A549 (cell line): ENCODE results near the gene TIAM2. TPM values are rescaled to one million over a fixed set of nuclear protein-coding genes. Genes with fewer than 3 reads are reported as not detected.

Experiments used
- ATAC-seq, 2 experiments: fragments of 200-7000 bp in 1 of 2; fragments of >200 bp in 1 of 2; cut with Nextera tagmentation in 1 of 2; cut with Tn5 transposase in 1 of 2; 3 replicates each; pipeline versions ENCODE4 v1.8.0 to v1.9.1; 2018 to 2020; ENCODE audit warnings: mild to moderate bottlenecking in 1 of 2, moderate library complexity in 1 of 2
- CTCF ChIA-PET: fragments of 300-600 bp; sonication (Branson Sonifier 250); formaldehyde crosslinking; extraction: SDS; loops from one replicate; lab custom pipeline; 2021; ENCODE audit warnings: antibody characterized with exemption, inconsistent platforms; lab: Yijun Ruan, JAX
- POLR2A ChIA-PET: fragments of 350-600 bp; formaldehyde crosslinking; extraction: SDS; loops from one replicate; lab custom pipeline; 2021; ENCODE audit warnings: antibody characterized with exemption, inconsistent platforms; lab: Yijun Ruan, JAX
- DNase-seq, 2 experiments: peaks; one replicate each; pipeline versions ENCODE4 v3.0.0 to v3.0.0-alpha.2; 2011 to 2016; ENCODE audit warnings: low read depth in 1 of 2, low spot score in 1 of 2
- FAIRE-seq: peaks from 2 replicates; lab custom pipeline; 2011; peaks lifted over from hg19 to GRCh38; lab: Jason Lieb, UNC
- H3K27ac ChIP-seq, 2 experiments: fragments of >200 bp; sonication (Bioruptor Twin); formaldehyde crosslinking; 3 replicates each; pipeline ENCODE4 v1.5.1; 2016 to 2017
- H3K4me1 ChIP-seq: fragments of >200 bp; sonication (Bioruptor Twin); formaldehyde crosslinking; 3 replicates; pipeline ENCODE4 v1.6.1; 2016
- H3K4me2 ChIP-seq: fragments of >200 bp; sonication (Bioruptor Twin); formaldehyde crosslinking; 3 replicates; pipeline ENCODE4 v1.6.1; 2016
- H3K4me3 ChIP-seq: fragments of >200 bp; sonication (Bioruptor Twin); formaldehyde crosslinking; 3 replicates; pipeline ENCODE4 v1.5.1; 2016
- H3K9me3 ChIP-seq: fragments of >200 bp; sonication (Bioruptor Twin); formaldehyde crosslinking; 3 replicates; pipeline ENCODE4 v1.6.1; 2016
- CEBPB ChIP-seq, 2 experiments: fragments of >200 bp in 1 of 2; sonication (Bioruptor Twin) in 1 of 2; formaldehyde crosslinking in 1 of 2; IDR thresholded peaks; 2 replicates each; pipeline ENCODE4 v1.6.1; 2012 to 2016
- EHF ChIP-seq: fragments of 250-450 bp; sonication (Bioruptor Pico); IDR thresholded peaks from 2 replicates; pipeline ENCODE4 v1.5.0; 2020; ENCODE audit warnings: mild to moderate bottlenecking
- HDAC2 ChIP-seq: fragments of 200-600 bp; sonication (generic); IDR thresholded peaks from 2 replicates; pipeline ENCODE4 v1.6.1; 2016
- HES2 ChIP-seq: fragments of >200 bp; sonication (Bioruptor Twin); formaldehyde crosslinking; IDR thresholded peaks from 2 replicates; pipeline ENCODE4 v1.6.1; 2016
- HEYL ChIP-seq: fragments of 250-450 bp; sonication (Bioruptor Pico); IDR thresholded peaks from 2 replicates; pipeline ENCODE4 v1.8.0; 2021; ENCODE audit warnings: mild to moderate bottlenecking, moderate library complexity
- HMGXB4 ChIP-seq: fragments of 250-450 bp; sonication (Bioruptor Pico); IDR thresholded peaks from 2 replicates; pipeline ENCODE4 v1.5.0; 2021; ENCODE audit warnings: mild to moderate bottlenecking, moderate library complexity, borderline replicate concordance
- HOXB13 ChIP-seq: fragments of 250-450 bp; sonication (Bioruptor Pico); IDR thresholded peaks from 2 replicates; pipeline ENCODE4 v1.5.0; 2020; ENCODE audit warnings: low read depth, mild to moderate bottlenecking, moderate library complexity
- JUN ChIP-seq, 2 experiments: fragments of >200 bp; sonication (Bioruptor Twin); formaldehyde crosslinking; IDR thresholded peaks; 2 replicates in 1 of 2; 3 replicates in 1 of 2; pipeline ENCODE4 v1.6.1; 2016 to 2017
- KDM1A ChIP-seq: fragments of 200-600 bp; sonication (generic); IDR thresholded peaks from 2 replicates; pipeline ENCODE4 v1.6.1; 2016; ENCODE audit warnings: low read depth, mild to moderate bottlenecking
- MAZ ChIP-seq: fragments of 150-350 bp; IDR thresholded peaks from 2 replicates; pipeline ENCODE4 v1.6.1; 2014; ENCODE audit warnings: antibody characterized with exemption, low read depth, low read length, borderline replicate concordance
- MYC ChIP-seq: IDR thresholded peaks from 2 replicates; pipeline ENCODE4 v1.6.1; 2012; ENCODE audit warnings: mild to moderate bottlenecking, inconsistent platforms, low read length, improper control_type of control experiment, borderline replicate concordance
- PBX3 ChIP-seq: IDR thresholded peaks from 2 replicates; pipeline ENCODE4 v1.6.1; 2012
- RAD21 ChIP-seq, 2 experiments: fragments of >200 bp in 1 of 2; sonication (Bioruptor Twin) in 1 of 2; formaldehyde crosslinking in 1 of 2; IDR thresholded peaks in 1 of 2; conservative IDR thresholded peaks in 1 of 2; 2 replicates in 1 of 2; 3 replicates in 1 of 2; pipeline ENCODE4 v1.6.1; 2012 to 2018; ENCODE audit warnings: inconsistent platforms in 1 of 2
- RARB ChIP-seq: fragments of 250-450 bp; sonication (Bioruptor Pico); IDR thresholded peaks from 2 replicates; pipeline ENCODE4 v1.8.0; 2021; ENCODE audit warnings: mild to moderate bottlenecking, moderate library complexity
- RNF2 ChIP-seq: fragments of 200-600 bp; sonication (generic); IDR thresholded peaks from 2 replicates; pipeline ENCODE4 v1.6.1; 2016; ENCODE audit warnings: low read depth, mild to moderate bottlenecking, antibody characterized with exemption, moderate library complexity, borderline replicate concordance
- ZC3H11A ChIP-seq: fragments of 450-650 bp; IDR thresholded peaks from 2 replicates; pipeline ENCODE4 v1.6.1; 2014; ENCODE audit warnings: antibody characterized with exemption, mild to moderate bottlenecking
- ZNF302 ChIP-seq: fragments of 250-450 bp; sonication (Bioruptor Pico); IDR thresholded peaks from 2 replicates; pipeline ENCODE4 v1.9.0; 2021; ENCODE audit warnings: inconsistent platforms, mild to moderate bottlenecking, moderate library complexity
- ZSCAN20 ChIP-seq: fragments of 250-450 bp; sonication (Bioruptor Pico); IDR thresholded peaks from 2 replicates; pipeline ENCODE4 v1.8.0; 2022; ENCODE audit warnings: mild to moderate bottlenecking, moderate library complexity
- WGBS: methylation state at CpG from one replicate; pipeline ENCODE4 v1.1.6; 2017; ENCODE audit errors: missing lambda C conversion rate; 5-methylcytosine and 5-hydroxymethylcytosine counted together
- polyA plus RNA-seq, 4 experiments: library from polyadenylated mRNA; depleted of rRNA in 3 of 4; stranded (reverse); fragments of >200 nt; fragmentation: RNase III in 1 of 4; extraction: RNeasy Plus Mini Kit Qiagen cat#74134 plus additional on column Dnase treatment in 1 of 4; gene quantifications; 2 replicates in 3 of 4; 3 replicates in 1 of 4; pipeline ENCODE4 v1.2.3, GENCODE V29; 2011 to 2017

The TIAM2 gene
- polyA plus RNA-seq, 2 of the 4 experiments (the other 2 are of a cell fraction): 2.5 to 3.1 TPM

- H3K9me3 ChIP-seq: no peaks in the 10 kb centered on the region
- TF ChIP-seq HDAC2 (no peak), EHF (CRISPR knock-in tag) (no peak), HOXB13 (CRISPR knock-in tag) (no peak), PBX3 (no peak)
- no peak overlapping the region for H3K4me2 ChIP-seq
- peaks cover 20% of the 10 kb centered on the region for H3K4me1 ChIP-seq
- ATAC-seq (no peak), FAIRE-seq (no peak), DNase-seq (no peak)
- H3K27ac ChIP-seq: no peak overlapping the region
- 90% methylated on average over 10 of the region's 10 CpGs for WGBS
- H3K4me3 ChIP-seq: no peak overlapping the region
- CTCF ChIA-PET: interaction anchor here (0.6 to 3.1 kb wide), 7 partner anchors 18 to 383 kb away, joined by 3 to 18 read pairs (median 3); no protein-coding TSS in a partner anchor
- POLR2A ChIA-PET: no interaction called here
These were observed 255.7 kb downstream of the TIAM2 start for GRCh38 chr6:155250701-155251381.

- DNase-seq: no peak
- CTCF ChIA-PET: interaction anchor here (1.3 to 3.1 kb wide), 3 partner anchors 13 to 75 kb away, joined by 3 to 9 read pairs (median 4); no protein-coding TSS in a partner anchor
- TF ChIP-seq CEBPB (IDR thresholded peaks at IDR 0.05) (no peak), ZNF302 (no peak), ZC3H11A (no peak), HMGXB4 (no peak), ZSCAN20 (CRISPR knock-in tag) (no peak)
- Histone ChIP-seq H3K4me2 (no peak overlapping the region), H3K27ac (no peak overlapping the region), H3K9me3 (no peaks in the 10 kb centered on the region), H3K4me1 (peaks cover 13% of the 10 kb centered on the region), H3K4me3 (no peak overlapping the region)
- 96% methylated on average over 8 of the region's 8 CpGs for WGBS
- ATAC-seq: no peak
- no peak for FAIRE-seq
- POLR2A ChIA-PET: no interaction called here
These were observed 257.5 kb downstream of the TIAM2 start for GRCh38 chr6:155252581-155252980.

- FAIRE-seq (no peak), ATAC-seq (no peak), DNase-seq (no peak)
- Histone ChIP-seq H3K27ac (no peak overlapping the region), H3K4me2 (no peak overlapping the region), H3K4me3 (no peak overlapping the region), H3K4me1 (peaks cover 6% of the 10 kb centered on the region; the same call in 1 of the 3 replicates), H3K9me3 (no peaks in the 10 kb centered on the region)
- WGBS: 23% methylated on average over 1 of the region's 1 CpG
- TF ChIP-seq HES2 (no peak), JUN (IDR thresholded peaks at IDR 0.05) (no peak)
- POLR2A ChIA-PET: no interaction called here
- CTCF ChIA-PET: no interaction called here
These were observed 258.2 kb downstream of the TIAM2 start for GRCh38 chr6:155253337-155253736.

- CTCF ChIA-PET: no interaction called here
These were observed 259.0 kb downstream of the TIAM2 start for GRCh38 chr6:155254139-155254538.

More at GRCh38 chr6:155254139-155254538, 259.0 kb downstream of the TIAM2 start:
- WGBS: 96% methylated on average over 7 of the region's 10 CpGs
- Histone ChIP-seq H3K4me2 (no peak overlapping the region), H3K4me3 (no peak overlapping the region), H3K9me3 (no peaks in the 10 kb centered on the region), H3K27ac (no peak overlapping the region), H3K4me1 (0 out of 3 replicates have a peak, but pooled peaks cover 5% of the 10 kb centered on the region)
- no peak for ATAC-seq
- DNase-seq: no peak
- FAIRE-seq: no peak
- POLR2A ChIA-PET: no interaction called here
- TF ChIP-seq RARB (no peak), MYC (no peak), MAZ (no peak), HDAC2 (no peak), EHF (CRISPR knock-in tag) (no peak), HEYL (CRISPR knock-in tag) (no peak), HOXB13 (CRISPR knock-in tag) (no peak), KDM1A (no peak), RAD21 (conservative IDR thresholded peaks at IDR 0.05 in 1 of 2, IDR thresholded peaks at IDR 0.05 in 1 of 2) (no peak), RNF2 (no peak)
